H9 (cell line): Measurements from ENCODE around the gene ZNF212. TPM values are rescaled to one million over a fixed set of nuclear protein-coding genes. Genes with fewer than 3 reads are reported as not detected.

ENCODE experiments used
- DNase-seq: peaks from one replicate; pipeline ENCODE4 v3.0.0-alpha.2; 2017
- H2AFZ ChIP-seq: one replicate; pipeline ENCODE4 v1.6.1; 2013; ENCODE audit warnings: mild to moderate bottlenecking, low read length, control low read depth, moderate library complexity
- H2AK5ac ChIP-seq: 2 replicates; pipeline ENCODE4 v1.6.1; 2013; ENCODE audit warnings: low read length, control low read depth, mixed read lengths; ENCODE audit not compliant: insufficient read length
- H2BK120ac ChIP-seq: one replicate; pipeline ENCODE4 v1.6.1; 2013; ENCODE audit warnings: low read depth, mild to moderate bottlenecking, low read length, control low read depth, inconsistent platforms; ENCODE audit not compliant: poor library complexity, severe bottlenecking
- H2BK12ac ChIP-seq: 2 replicates; pipeline ENCODE4 v1.6.1; 2013; ENCODE audit warnings: low read length, control low read depth, mixed read lengths, low read depth; ENCODE audit not compliant: insufficient read length
- H2BK15ac ChIP-seq: 2 replicates; pipeline ENCODE4 v1.6.1; 2013; ENCODE audit warnings: low read depth, low read length, control low read depth
- H2BK20ac ChIP-seq: one replicate; pipeline ENCODE4 v1.6.1; 2013; ENCODE audit warnings: low read depth, mild to moderate bottlenecking, low read length, control low read depth, inconsistent platforms; ENCODE audit not compliant: poor library complexity, severe bottlenecking
- H2BK5ac ChIP-seq: 2 replicates; pipeline ENCODE4 v1.6.1; 2013; ENCODE audit warnings: low read length, control low read depth, mixed read lengths; ENCODE audit not compliant: insufficient read length
- H3K14ac ChIP-seq: 2 replicates; pipeline ENCODE4 v1.6.1; 2013; ENCODE audit warnings: low read length, control low read depth; ENCODE audit not compliant: insufficient read depth
- H3K18ac ChIP-seq: 2 replicates; pipeline ENCODE4 v1.6.1; 2013; ENCODE audit warnings: low read depth, mild to moderate bottlenecking, mixed read lengths, low read length, control low read depth; ENCODE audit not compliant: insufficient read length
- H3K23ac ChIP-seq: 2 replicates; pipeline ENCODE4 v1.6.1; 2013; ENCODE audit warnings: low read length, control low read depth, mixed read lengths, low read depth; ENCODE audit not compliant: insufficient read length
- H3K23me2 ChIP-seq: 2 replicates; pipeline ENCODE4 v1.6.1; 2013; ENCODE audit warnings: low read depth, mild to moderate bottlenecking, mixed read lengths, low read length, control low read depth; ENCODE audit not compliant: insufficient read length, poor library complexity, severe bottlenecking
- H3K27ac ChIP-seq: 2 replicates; pipeline ENCODE4 v1.5.1; 2013; ENCODE audit warnings: low read length, control low read depth, mixed read lengths, low read depth; ENCODE audit not compliant: insufficient read length
- H3K27me3 ChIP-seq: 2 replicates; pipeline ENCODE4 v1.6.1; 2013; ENCODE audit warnings: low read length, control low read depth, inconsistent platforms; ENCODE audit not compliant: insufficient read depth
- H3K4ac ChIP-seq: 2 replicates; pipeline ENCODE4 v1.6.1; 2013; ENCODE audit warnings: low read depth, mild to moderate bottlenecking, control low read depth, inconsistent platforms, low read length, moderate library complexity
- H3K4me1 ChIP-seq: 2 replicates; pipeline ENCODE4 v1.6.1; 2013; ENCODE audit warnings: low read length, control low read depth, inconsistent platforms; ENCODE audit not compliant: insufficient read depth
- H3K4me2 ChIP-seq: 2 replicates; pipeline ENCODE4 v1.6.1; 2013; ENCODE audit warnings: low read length, control low read depth, mixed read lengths; ENCODE audit not compliant: insufficient read length, insufficient read depth
- H3K56ac ChIP-seq: 2 replicates; pipeline ENCODE4 v1.6.1; 2013; ENCODE audit warnings: low read depth, mild to moderate bottlenecking, mixed read lengths, low read length, control low read depth; ENCODE audit not compliant: insufficient read length
- H3K79me1 ChIP-seq: 2 replicates; pipeline ENCODE4 v1.6.1; 2013; ENCODE audit warnings: low read depth, mild to moderate bottlenecking, moderate library complexity, low read length, control low read depth, inconsistent platforms; ENCODE audit not compliant: insufficient read depth, poor library complexity, severe bottlenecking
- H3K79me2 ChIP-seq: 2 replicates; pipeline ENCODE4 v1.6.1; 2013; ENCODE audit warnings: low read length, control low read depth, inconsistent platforms; ENCODE audit not compliant: insufficient read depth
- H3K9ac ChIP-seq: 2 replicates; pipeline ENCODE4 v1.6.1; 2013; ENCODE audit warnings: low read length, control low read depth, mixed read lengths; ENCODE audit not compliant: insufficient read length; ENCODE audit errors: extremely low read depth
- H3K9me3 ChIP-seq: one replicate; pipeline ENCODE4 v1.6.1; 2013; ENCODE audit warnings: low read depth, low read length, inconsistent platforms; ENCODE audit not compliant: control insufficient read depth
- H3T11ph ChIP-seq: one replicate; pipeline ENCODE4 v1.6.1; 2013; ENCODE audit warnings: mild to moderate bottlenecking, low read length, control low read depth, inconsistent platforms
- H4K20me1 ChIP-seq: one replicate; pipeline ENCODE4 v1.6.1; 2013; ENCODE audit not compliant: control insufficient read depth, insufficient read length, insufficient read depth
- H4K5ac ChIP-seq: 2 replicates; pipeline ENCODE4 v1.6.1; 2013; ENCODE audit warnings: low read depth, mild to moderate bottlenecking, mixed read lengths, low read length, control low read depth; ENCODE audit not compliant: insufficient read length
- H4K8ac ChIP-seq: replicated peaks from 2 replicates; pipeline ENCODE4 v1.6.1; 2013; ENCODE audit warnings: low read length, control low read depth, mixed read lengths, low read depth; ENCODE audit not compliant: insufficient read length
- H4K91ac ChIP-seq: 2 replicates; pipeline ENCODE4 v1.6.1; 2013; ENCODE audit warnings: low read depth, mild to moderate bottlenecking, moderate library complexity, mixed read lengths, low read length, control low read depth; ENCODE audit not compliant: insufficient read length
- H3K27ac Mint-ChIP-seq, 3 experiments: 2 replicates in 2 of 3; 3 replicates in 1 of 3; pipeline ENCODE4 v1.8.0; 2020 to 2021; ENCODE audit warnings: mixed read lengths in 3 of 3, mild to moderate bottlenecking in 1 of 3, moderate library complexity in 1 of 3
- H3K27me3 Mint-ChIP-seq: 2 replicates; pipeline ENCODE4 v1.8.0; 2021; ENCODE audit warnings: low read depth, mild to moderate bottlenecking, moderate library complexity, mixed read lengths
- H3K36me3 Mint-ChIP-seq, 3 experiments: 2 replicates in 2 of 3; 3 replicates in 1 of 3; pipeline ENCODE4 v1.8.0; 2020 to 2021; ENCODE audit warnings: low read depth in 3 of 3, mixed read lengths in 3 of 3; ENCODE audit not compliant: insufficient read depth in 1 of 3
- H3K4me1 Mint-ChIP-seq, 2 experiments: 2 replicates each; pipeline ENCODE4 v1.8.0; 2020; ENCODE audit warnings: mixed read lengths in 2 of 2
- H3K4me3 Mint-ChIP-seq, 2 experiments: 2 replicates in 1 of 2; 3 replicates in 1 of 2; pipeline ENCODE4 v1.8.0; 2020 to 2021; ENCODE audit warnings: mild to moderate bottlenecking in 2 of 2, mixed read lengths in 2 of 2, moderate library complexity in 1 of 2
- H3K9me3 Mint-ChIP-seq, 2 experiments: 2 replicates in 1 of 2; 3 replicates in 1 of 2; pipeline ENCODE4 v1.8.0; 2020; ENCODE audit warnings: mild to moderate bottlenecking in 2 of 2, mixed read lengths in 2 of 2, moderate library complexity in 1 of 2
- WGBS: extraction: QIAGEN DNeasy Blood & Tissue Kit; methylation state at CpG from one replicate; pipeline ENCODE4 v1.1.7; 2013; ENCODE audit warnings: missing lambda C conversion rate, low lambda C conversion rate, mixed read lengths; ENCODE audit not compliant: insufficient read length; ENCODE audit errors: extremely low coverage; 5-methylcytosine and 5-hydroxymethylcytosine counted together
- total RNA-seq: library from RNA; stranded (reverse); gene quantifications from 2 replicates; pipeline ENCODE4 v1.2.1, GENCODE V29; 2021
- TF ChIP-seq, protein P1 (sequence below): fragments of 200-600 bp; sonication (generic); conservative IDR thresholded peaks from 3 replicates; pipeline ENCODE4 v1.8.0; 2021; ENCODE audit warnings: antibody characterized with exemption, mild to moderate bottlenecking

Gene ZNF212
- total RNA-seq, 1 experiment from 2014 or later = 21.1 TPM

DNA sequence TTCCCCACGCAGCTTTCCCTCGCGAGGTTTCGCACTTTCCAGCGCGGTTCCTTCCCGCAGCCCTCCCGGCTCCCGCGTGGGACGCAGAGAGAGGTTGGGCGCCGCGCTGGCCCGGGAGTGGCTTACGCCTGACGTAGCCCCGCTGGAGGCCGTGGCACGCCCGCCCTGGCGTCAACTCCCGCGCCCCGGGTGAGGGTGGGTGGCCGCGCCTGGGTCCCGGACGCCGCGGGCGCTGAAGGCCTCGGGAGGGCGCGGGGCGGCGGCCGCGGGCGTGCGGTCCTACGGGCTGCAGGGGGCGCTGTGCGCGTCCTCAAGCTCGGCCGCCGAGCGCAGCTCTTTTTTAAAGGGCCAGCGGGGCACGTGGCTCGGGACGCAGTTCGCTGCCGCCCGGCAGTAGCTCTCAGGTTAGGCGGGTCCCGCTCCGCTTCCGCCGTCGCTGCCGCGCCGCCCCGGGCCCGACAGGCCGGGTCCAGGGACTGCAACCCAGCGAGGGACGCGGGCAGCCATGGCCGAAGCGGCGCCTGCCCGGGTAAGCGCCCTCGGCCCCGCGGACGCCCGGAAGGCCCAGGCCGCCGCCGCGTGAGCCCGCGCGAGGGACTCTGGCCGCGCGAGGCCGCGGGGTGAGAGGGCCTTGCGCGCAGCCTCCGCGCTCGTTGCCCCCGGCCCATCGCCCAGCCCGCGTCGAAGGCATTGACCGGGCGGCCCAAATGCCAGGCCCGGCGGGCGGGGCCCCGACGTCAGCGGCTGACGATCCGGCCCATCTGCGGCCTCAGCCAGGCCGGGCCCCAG lies 22.6 kb downstream of the ZNF212 start, which contains the start of gene ZNF783:
Gene ZNF783, plus strand, starts transcription at position 368 of the 789 bp plus-strand sequence. Its CDS starts 138 bp downstream, at position 506.
- no peaks in the 10 kb centered on the region for H3K9me3 ChIP-seq
- no CpG with 5 or more reads among the region's 115 CpGs for WGBS
- TF ChIP-seq, protein P1, sequence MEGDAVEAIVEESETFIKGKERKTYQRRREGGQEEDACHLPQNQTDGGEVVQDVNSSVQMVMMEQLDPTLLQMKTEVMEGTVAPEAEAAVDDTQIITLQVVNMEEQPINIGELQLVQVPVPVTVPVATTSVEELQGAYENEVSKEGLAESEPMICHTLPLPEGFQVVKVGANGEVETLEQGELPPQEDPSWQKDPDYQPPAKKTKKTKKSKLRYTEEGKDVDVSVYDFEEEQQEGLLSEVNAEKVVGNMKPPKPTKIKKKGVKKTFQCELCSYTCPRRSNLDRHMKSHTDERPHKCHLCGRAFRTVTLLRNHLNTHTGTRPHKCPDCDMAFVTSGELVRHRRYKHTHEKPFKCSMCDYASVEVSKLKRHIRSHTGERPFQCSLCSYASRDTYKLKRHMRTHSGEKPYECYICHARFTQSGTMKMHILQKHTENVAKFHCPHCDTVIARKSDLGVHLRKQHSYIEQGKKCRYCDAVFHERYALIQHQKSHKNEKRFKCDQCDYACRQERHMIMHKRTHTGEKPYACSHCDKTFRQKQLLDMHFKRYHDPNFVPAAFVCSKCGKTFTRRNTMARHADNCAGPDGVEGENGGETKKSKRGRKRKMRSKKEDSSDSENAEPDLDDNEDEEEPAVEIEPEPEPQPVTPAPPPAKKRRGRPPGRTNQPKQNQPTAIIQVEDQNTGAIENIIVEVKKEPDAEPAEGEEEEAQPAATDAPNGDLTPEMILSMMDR = peak; percentile 88

More for the DNA sequence above, 22.6 kb downstream of the ZNF212 start, which contains the start of gene ZNF783:
- Histone ChIP-seq H2BK12ac (no peak within 1 kb of the TSS), H3K9ac (peak within 1 kb of the TSS; percentile 41), H4K5ac (no peak within 1 kb of the TSS), H3K4ac (no peak within 1 kb of the TSS), H4K20me1 (no peaks in the 10 kb centered on the region), H3K4me1 (no peaks in the 10 kb centered on the region), H2BK20ac (no peak within 1 kb of the TSS), H3K23ac (no peak within 1 kb of the TSS), H2BK5ac (no peak within 1 kb of the TSS), H3K79me2 (no peaks in the 10 kb centered on the region; the same call in 1 of the 2 replicates), H3K27ac (no peak within 1 kb of the TSS), H3K4me2 (peak within 1 kb of the TSS; percentile 52), H4K91ac (no peak within 1 kb of the TSS), H2AFZ (no peak within 1 kb of the TSS), H3K79me1 (no peaks in the 10 kb centered on the region), H3K14ac (peak within 1 kb of the TSS; percentile 89), H2BK15ac (no peak within 1 kb of the TSS), H3K23me2 (no peaks in the 10 kb centered on the region), H2BK120ac (no peak within 1 kb of the TSS), H3K56ac (no peak within 1 kb of the TSS), H2AK5ac (no peak within 1 kb of the TSS), H3T11ph (no peak within 1 kb of the TSS), H3K18ac (peak within 1 kb of the TSS; percentile 63), H4K8ac (no peak within 1 kb of the TSS), H3K27me3 (no peaks in the 10 kb centered on the region)
- Mint-ChIP-seq H3K27ac (no peak within 1 kb of the TSS), H3K4me3 (peak within 1 kb of the TSS; percentile 63 to 85), H3K4me1 (peaks cover 0 to 10% of the 10 kb centered on the region in 2 experiments; a peak in 3 of 4 replicates), H3K27me3 (peaks cover 6% of the 10 kb centered on the region), H3K36me3 (peaks cover 12 to 17% (median 16%) of the 10 kb centered on the region in 3 experiments; a peak in 6 of 7 replicates), H3K9me3 (no peaks in the 10 kb centered on the region)
- DNase-seq = peak; percentile 83
